ENCODE measurements around the gene HBM.
A peak's percentile ranks its signal among the peaks of the same experiment; 100 is the strongest.
"Not testable (repeated sequence)": the region's sequence is repeated elsewhere in the genome, so short reads cannot be mapped to it uniquely, and the experiment has no call there.

The HBM gene

GRCh38 chr16:170788-171187 is 5.0 kb downstream of the HBM start:
- DNase-seq: no peak

GRCh38 chr16:172374-172941 is 6.7 kb downstream of the HBM start, which contains the start of gene HBA2:
Gene HBA2, plus strand, starts transcription at chr16:172876. Its CDS starts 37 bp downstream, at chr16:172913.
- DNase-seq: not testable (repeated sequence)

GRCh38 chr16:173211-173854 is 7.6 kb downstream of the HBM start:
- DNase-seq: not testable (repeated sequence)

- not testable (repeated sequence) for DNase-seq
These were observed 8.4 kb downstream of the HBM start for GRCh38 chr16:173928-174769.

- DNase-seq: no peak
These were observed 9.5 kb downstream of the HBM start for GRCh38 chr16:175011-175949.

- DNase-seq: not testable (repeated sequence)
These were observed 10.2 kb downstream of the HBM start for GRCh38 chr16:176006-176405.

GRCh38 chr16:176477-177382 is 11.0 kb downstream of the HBM start, which contains the start of gene HBA1:
Gene HBA1, plus strand, starts transcription at chr16:176680. Its CDS starts 37 bp downstream, at chr16:176717.
- not testable (repeated sequence) for DNase-seq

GRCh38 chr16:177394-177822 is 11.6 kb downstream of the HBM start:
- no peak for DNase-seq

- DNase-seq: no peak
These were observed 12.3 kb downstream of the HBM start for GRCh38 chr16:177981-178667.

- no peak for DNase-seq
These were observed 12.9 kb downstream of the HBM start for GRCh38 chr16:178668-179015.

- DNase-seq: no peak
These were observed 13.7 kb downstream of the HBM start for GRCh38 chr16:179211-180092.

- no peak for DNase-seq
These were observed 14.4 kb downstream of the HBM start, which contains the start of gene HBQ1 for GRCh38 chr16:180101-180675. Gene HBQ1, plus strand, starts transcription at chr16:180459. Its CDS starts 28 bp downstream, at chr16:180487.

GRCh38 chr16:180681-181564 is 15.1 kb downstream of the HBM start:
- peak in 2 of 4 experiments; percentile 71 to 77 for DNase-seq

GRCh38 chr16:181565-182021 is 15.8 kb downstream of the HBM start:
- peak in 2 of 4 experiments; percentile 70 to 74 for DNase-seq

GRCh38 chr16:183005-183404 is 17.2 kb downstream of the HBM start:
- DNase-seq: no peak

- no peak for DNase-seq
These were observed 19.4 kb downstream of the HBM start for GRCh38 chr16:185213-185612.

GRCh38 chr16:185691-186090 is 19.9 kb downstream of the HBM start:
- no peak for DNase-seq

GRCh38 chr16:187330-187729 is 21.6 kb downstream of the HBM start:
- no peak for DNase-seq
